ENCODE measurements around the gene SST. TPM values are rescaled to one million over a fixed set of nuclear protein-coding genes. Genes with fewer than 3 reads are reported as not detected.

SST gene
- total and polyA plus RNA-seq, 7 experiments from 2014 or later = not detected

- POLR2A ChIA-PET = no interaction called here
- H3K27me3 Mint-ChIP-seq = peaks cover 45 to 67% (median 52%) of the 10 kb centered on the region in 5 donors
Measured at GRCh38 chr3:187678726-187679268, 8.6 kb upstream of the SST start.

GRCh38 chr3:187677604-187678003 is 7.4 kb upstream of the SST start:
- peaks cover 52 to 69% (median 54%) of the 10 kb centered on the region in 5 donors for H3K27me3 Mint-ChIP-seq
- H3K27ac ChIP-seq (ENCODE audit: low read depth, low read length) = no peak overlapping the region
- H3K4me1 ChIP-seq (ENCODE audit: control insufficient read depth in 2 of 2, insufficient read depth in 2 of 2, low read length in 2 of 2) = no peaks in the 10 kb centered on the region
- intact Hi-C loops (cut with micrococcal nuclease) = no loop called here
- no peaks in the 10 kb centered on the region for H3K27me3 ChIP-seq (ENCODE audit: control insufficient read depth in 2 of 2, insufficient read depth in 2 of 2, low read length in 2 of 2)
- CTCF ChIA-PET = interaction anchor here (0.7 to 9.9 kb wide), 2 partner anchors 358 to 912 kb away, joined by 3 to 158 read pairs; no protein-coding TSS in a partner anchor
- DNase-seq (no peak), ATAC-seq (no peak)
- H3K4me3 Mint-ChIP-seq = no peak overlapping the region
- H3K4me1 Mint-ChIP-seq = peaks cover 0 to 2% (median 0%) of the 10 kb centered on the region in 7 donors
- no peak overlapping the region for H3K4me3 ChIP-seq (ENCODE audit: low read length)
- H3K27ac Mint-ChIP-seq = no peak overlapping the region
- H3K36me3 ChIP-seq (ENCODE audit: control insufficient read depth in 2 of 3, insufficient read depth in 3 of 3, low read length in 3 of 3) = no peaks in the 10 kb centered on the region
- no peaks in the 10 kb centered on the region for H3K9me3 Mint-ChIP-seq
- POLR2A ChIA-PET = no interaction called here
- no peaks in the 10 kb centered on the region for H3K9me3 ChIP-seq (ENCODE audit: control insufficient read depth in 2 of 3, low read length in 3 of 3)
- no peaks in the 10 kb centered on the region for H3K36me3 Mint-ChIP-seq

More at GRCh38 chr3:187678726-187679268, 8.6 kb upstream of the SST start:
- intact Hi-C loops (cut with micrococcal nuclease) = loop anchor here (1.0 kb wide), 5 partner anchors 33 to 458 kb away; no protein-coding TSS in a partner anchor
- DNase-seq (peak in 4 of 9 donors; percentile 6 to 31 (median 10)), ATAC-seq (peak; percentile 41)
- H3K27ac ChIP-seq (ENCODE audit: low read depth, low read length) = no peak overlapping the region
- no peaks in the 10 kb centered on the region for H3K9me3 ChIP-seq (ENCODE audit: control insufficient read depth in 2 of 3, low read length in 3 of 3)
- no peaks in the 10 kb centered on the region for H3K36me3 ChIP-seq (ENCODE audit: control insufficient read depth in 2 of 3, insufficient read depth in 3 of 3, low read length in 3 of 3)
- Mint-ChIP-seq H3K36me3 (no peaks in the 10 kb centered on the region), H3K27ac (no peak overlapping the region), H3K4me3 (no peak overlapping the region), H3K9me3 (no peaks in the 10 kb centered on the region), H3K4me1 (peaks cover 0 to 2% (median 0%) of the 10 kb centered on the region in 7 donors)
- CTCF ChIA-PET = interaction anchor here (0.6 to 9.9 kb wide), 17 partner anchors 8 to 1275 kb away, joined by 3 to 158 read pairs (median 4); partner anchors contain the start of gene SST
- H3K27me3 ChIP-seq (ENCODE audit: control insufficient read depth in 2 of 2, insufficient read depth in 2 of 2, low read length in 2 of 2) = no peaks in the 10 kb centered on the region
- no peaks in the 10 kb centered on the region for H3K4me1 ChIP-seq (ENCODE audit: control insufficient read depth in 2 of 2, insufficient read depth in 2 of 2, low read length in 2 of 2)
- H3K4me3 ChIP-seq (ENCODE audit: low read length) = no peak overlapping the region

GRCh38 chr3:187673012-187673411 is 2.8 kb upstream of the SST start:
- ChIA-PET POLR2A (no interaction called here), CTCF (interaction anchor here (0.7 to 1.7 kb wide), 2 partner anchors 354 to 560 kb away, joined by 3 to 6 read pairs; no protein-coding TSS in a partner anchor)
- Histone ChIP-seq H3K36me3 (ENCODE audit: control insufficient read depth in 2 of 3, insufficient read depth in 3 of 3, low read length in 3 of 3) (no peaks in the 10 kb centered on the region), H3K4me1 (ENCODE audit: control insufficient read depth in 2 of 2, insufficient read depth in 2 of 2, low read length in 2 of 2) (no peaks in the 10 kb centered on the region), H3K4me3 (ENCODE audit: low read length) (no peak overlapping the region), H3K9me3 (ENCODE audit: control insufficient read depth in 2 of 3, low read length in 3 of 3) (no peaks in the 10 kb centered on the region), H3K27ac (ENCODE audit: low read depth, low read length) (no peak overlapping the region), H3K27me3 (ENCODE audit: control insufficient read depth in 2 of 2, insufficient read depth in 2 of 2, low read length in 2 of 2) (peaks cover 0 to 5% of the 10 kb centered on the region in 2 donors)
- H3K27ac Mint-ChIP-seq = no peak overlapping the region
- DNase-seq = no peak
- H3K9me3 Mint-ChIP-seq = peaks cover 0 to 5% (median 0%) of the 10 kb centered on the region in 11 donors
- no peak overlapping the region for H3K4me3 Mint-ChIP-seq
- no peak for ATAC-seq
- no peaks in the 10 kb centered on the region for H3K4me1 Mint-ChIP-seq
- peaks cover 63 to 86% (median 73%) of the 10 kb centered on the region in 5 donors for H3K27me3 Mint-ChIP-seq
- intact Hi-C loops (cut with micrococcal nuclease) = no loop called here
- H3K36me3 Mint-ChIP-seq = peaks cover 0 to 5% (median 0%) of the 10 kb centered on the region in 5 donors

- H3K27me3 Mint-ChIP-seq = peaks cover 55 to 72% (median 68%) of the 10 kb centered on the region in 5 donors
- intact Hi-C loops (cut with micrococcal nuclease) = no loop called here
- H3K4me1 ChIP-seq (ENCODE audit: control insufficient read depth in 2 of 2, insufficient read depth in 2 of 2, low read length in 2 of 2) = no peaks in the 10 kb centered on the region
- no peak overlapping the region for H3K27ac Mint-ChIP-seq
- H3K27me3 ChIP-seq (ENCODE audit: control insufficient read depth in 2 of 2, insufficient read depth in 2 of 2, low read length in 2 of 2) = peaks cover 0 to 5% of the 10 kb centered on the region in 2 donors
- H3K4me3 ChIP-seq (ENCODE audit: low read length) = no peak overlapping the region
- CTCF ChIA-PET = interaction anchor here (1.2 to 4.8 kb wide), 2 partner anchors 12 to 348 kb away, joined by 4 to 20 read pairs; no protein-coding TSS in a partner anchor
- peaks cover 0 to 5% (median 0%) of the 10 kb centered on the region in 11 donors for H3K9me3 Mint-ChIP-seq
- ATAC-seq = no peak
- POLR2A ChIA-PET = no interaction called here
- no peak overlapping the region for H3K27ac ChIP-seq (ENCODE audit: low read depth, low read length)
- H3K4me3 Mint-ChIP-seq = no peak overlapping the region
- H3K4me1 Mint-ChIP-seq = no peaks in the 10 kb centered on the region
- H3K9me3 ChIP-seq (ENCODE audit: control insufficient read depth in 2 of 3, low read length in 3 of 3) = no peaks in the 10 kb centered on the region
- no peak for DNase-seq
- H3K36me3 Mint-ChIP-seq = peaks cover 0 to 5% (median 0%) of the 10 kb centered on the region in 5 donors
- H3K36me3 ChIP-seq (ENCODE audit: control insufficient read depth in 2 of 3, insufficient read depth in 3 of 3, low read length in 3 of 3) = no peaks in the 10 kb centered on the region
Measured at GRCh38 chr3:187667526-187667925, 2.7 kb downstream of the SST start.

- no peak for DNase-seq
Measured at GRCh38 chr3:187665764-187666402, 4.3 kb downstream of the SST start.

GRCh38 chr3:187665010-187665409 is 5.2 kb downstream of the SST start:
- ATAC-seq (no peak), DNase-seq (no peak)
- Histone ChIP-seq H3K4me1 (ENCODE audit: control insufficient read depth in 2 of 2, insufficient read depth in 2 of 2, low read length in 2 of 2) (no peaks in the 10 kb centered on the region), H3K36me3 (ENCODE audit: control insufficient read depth in 2 of 3, insufficient read depth in 3 of 3, low read length in 3 of 3) (no peaks in the 10 kb centered on the region), H3K9me3 (ENCODE audit: control insufficient read depth in 2 of 3, low read length in 3 of 3) (no peaks in the 10 kb centered on the region), H3K4me3 (ENCODE audit: low read length) (no peak overlapping the region), H3K27ac (ENCODE audit: low read depth, low read length) (no peak overlapping the region), H3K27me3 (ENCODE audit: control insufficient read depth in 2 of 2, insufficient read depth in 2 of 2, low read length in 2 of 2) (peaks cover 0 to 5% of the 10 kb centered on the region in 2 donors)
- H3K9me3 Mint-ChIP-seq = peaks cover 0 to 5% (median 0%) of the 10 kb centered on the region in 11 donors
- intact Hi-C loops (cut with micrococcal nuclease) = no loop called here
- H3K27me3 Mint-ChIP-seq = peaks cover 38 to 68% (median 56%) of the 10 kb centered on the region in 5 donors
- H3K4me1 Mint-ChIP-seq = no peaks in the 10 kb centered on the region
- CTCF ChIA-PET = interaction anchor here (1.5 kb wide), 1 partner anchor 14 kb away, joined by 7 read pairs; no protein-coding TSS in a partner anchor
- H3K27ac Mint-ChIP-seq = no peak overlapping the region
- no peak overlapping the region for H3K4me3 Mint-ChIP-seq
- peaks cover 0 to 5% (median 0%) of the 10 kb centered on the region in 5 donors for H3K36me3 Mint-ChIP-seq
- POLR2A ChIA-PET = no interaction called here

More at GRCh38 chr3:187665764-187666402, 4.3 kb downstream of the SST start:
- Histone ChIP-seq H3K4me1 (ENCODE audit: control insufficient read depth in 2 of 2, insufficient read depth in 2 of 2, low read length in 2 of 2) (no peaks in the 10 kb centered on the region), H3K27me3 (ENCODE audit: control insufficient read depth in 2 of 2, insufficient read depth in 2 of 2, low read length in 2 of 2) (peaks cover 0 to 5% of the 10 kb centered on the region in 2 donors), H3K4me3 (ENCODE audit: low read length) (no peak overlapping the region), H3K27ac (ENCODE audit: low read depth, low read length) (no peak overlapping the region), H3K36me3 (ENCODE audit: control insufficient read depth in 2 of 3, insufficient read depth in 3 of 3, low read length in 3 of 3) (no peaks in the 10 kb centered on the region), H3K9me3 (ENCODE audit: control insufficient read depth in 2 of 3, low read length in 3 of 3) (no peaks in the 10 kb centered on the region)
- Mint-ChIP-seq H3K27ac (no peak overlapping the region), H3K9me3 (peaks cover 0 to 5% (median 0%) of the 10 kb centered on the region in 11 donors), H3K36me3 (peaks cover 0 to 5% (median 0%) of the 10 kb centered on the region in 5 donors), H3K27me3 (peaks cover 47 to 72% (median 58%) of the 10 kb centered on the region in 5 donors), H3K4me3 (no peak overlapping the region), H3K4me1 (no peaks in the 10 kb centered on the region)
- POLR2A ChIA-PET = no interaction called here
- no peak for ATAC-seq
- CTCF ChIA-PET = no interaction called here
- intact Hi-C loops (cut with micrococcal nuclease) = no loop called here
